ENCODE measurements around the gene SDCBP2.

SDCBP2 gene

GRCh38 chr20:1272368-1273100 lies 56.4 kb downstream of the SDCBP2 start:
- peak in 1 of 2 donors; percentile 9 for DNase-seq

- DNase-seq = no peak
These were observed 59.1 kb downstream of the SDCBP2 start for GRCh38 chr20:1269850-1270249.

GRCh38 chr20:1269235-1269634 lies 59.7 kb downstream of the SDCBP2 start:
- no peak for DNase-seq

- no peak for DNase-seq
These were observed 61.0 kb downstream of the SDCBP2 start for GRCh38 chr20:1267809-1268374.

- DNase-seq = no peak
These were observed 61.8 kb downstream of the SDCBP2 start for GRCh38 chr20:1267161-1267560.

GRCh38 chr20:1266167-1266973 lies 62.6 kb downstream of the SDCBP2 start, which contains the start of gene SNPH:
TSS of gene SNPH (plus strand) at chr20:1266294. CDS start at chr20:1296240, 29,946 bp downstream.
- DNase-seq = no peak

- no peak for DNase-seq
These were observed 63.1 kb downstream of the SDCBP2 start for GRCh38 chr20:1265916-1266166.

- DNase-seq = no peak
These were observed 63.6 kb downstream of the SDCBP2 start for GRCh38 chr20:1265226-1265915.

- no peak for DNase-seq
These were observed 64.2 kb downstream of the SDCBP2 start for GRCh38 chr20:1264727-1265126.

GRCh38 chr20:1263853-1264252 lies 65.1 kb downstream of the SDCBP2 start:
- no peak for DNase-seq
